ENCODE results near the gene ACBD4. TPM values are rescaled to one million over a fixed set of nuclear protein-coding genes. Genes with fewer than 3 reads are reported as not detected.

The ACBD4 gene
- total and polyA plus RNA-seq, 2 of the 13 experiments (the other 11 are each of a cell fraction or from before 2014, with no cell fraction given), result 16.1 to 26.9 TPM

DNA sequence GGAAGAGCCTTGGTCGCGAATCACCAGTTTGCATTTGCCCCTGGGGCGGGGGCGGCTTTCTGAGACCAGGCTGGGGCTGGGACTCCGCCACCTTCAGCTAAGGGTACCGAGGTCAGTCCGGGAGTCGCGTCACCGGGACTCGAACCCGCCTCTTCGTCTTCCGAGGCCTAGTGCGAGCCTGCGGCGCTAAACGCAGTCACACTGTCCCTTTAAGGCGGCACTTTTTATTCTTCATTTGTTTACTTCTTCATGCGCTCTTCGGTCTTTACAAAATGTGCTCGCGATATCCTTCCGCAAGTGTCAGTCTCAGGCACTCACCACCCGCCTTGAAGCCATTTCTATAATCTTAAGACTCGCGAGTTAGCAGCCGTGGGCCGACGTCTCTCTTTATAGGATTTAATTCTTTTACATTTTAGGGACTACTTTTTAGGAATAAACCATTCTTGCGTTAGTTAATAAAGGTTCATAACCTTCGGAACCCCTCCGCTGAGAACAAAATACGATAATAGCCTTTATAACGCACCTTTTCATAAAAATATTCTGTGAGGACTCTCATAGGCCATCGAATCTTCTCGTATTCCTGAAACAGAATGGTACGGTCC lies 12.2 kb downstream of the ACBD4 start (continued):
- TF ChIP-seq AKNA (CRISPR knock-in tag; IDR thresholded peaks at IDR 0.05; ENCODE audit: borderline replicate concordance), result 0 out of 2 replicates have a peak, but pooled peaks have one; percentile 66
- TF ChIP-seq, protein P1, sequence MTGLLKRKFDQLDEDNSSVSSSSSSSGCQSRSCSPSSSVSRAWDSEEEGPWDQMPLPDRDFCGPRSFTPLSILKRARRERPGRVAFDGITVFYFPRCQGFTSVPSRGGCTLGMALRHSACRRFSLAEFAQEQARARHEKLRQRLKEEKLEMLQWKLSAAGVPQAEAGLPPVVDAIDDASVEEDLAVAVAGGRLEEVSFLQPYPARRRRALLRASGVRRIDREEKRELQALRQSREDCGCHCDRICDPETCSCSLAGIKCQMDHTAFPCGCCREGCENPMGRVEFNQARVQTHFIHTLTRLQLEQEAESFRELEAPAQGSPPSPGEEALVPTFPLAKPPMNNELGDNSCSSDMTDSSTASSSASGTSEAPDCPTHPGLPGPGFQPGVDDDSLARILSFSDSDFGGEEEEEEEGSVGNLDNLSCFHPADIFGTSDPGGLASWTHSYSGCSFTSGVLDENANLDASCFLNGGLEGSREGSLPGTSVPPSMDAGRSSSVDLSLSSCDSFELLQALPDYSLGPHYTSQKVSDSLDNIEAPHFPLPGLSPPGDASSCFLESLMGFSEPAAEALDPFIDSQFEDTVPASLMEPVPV (CRISPR knock-in tag; IDR thresholded peaks at IDR 0.05), result 0 out of 2 replicates have a peak, but pooled peaks have one; percentile 41
- no peak for TF ChIP-seq ZC3H4 (CRISPR knock-in tag; IDR thresholded peaks at IDR 0.05; ENCODE audit: borderline replicate concordance)
- TF ChIP-seq SALL1 (CRISPR knock-in tag; IDR thresholded peaks at IDR 0.05), result peak; percentile 60; the same call in 1 of the 2 replicates
- no peak; the same call in 1 of the 2 replicates for TF ChIP-seq POLR2AphosphoS5 (IDR thresholded peaks at IDR 0.05; ENCODE audit: low read depth, low read length)
- TF ChIP-seq NCOA5 (CRISPR knock-in tag; IDR thresholded peaks at IDR 0.05), result 0 out of 2 replicates have a peak, but pooled peaks have one; percentile 64
- TF ChIP-seq ATAD3A (CRISPR knock-in tag; IDR thresholded peaks at IDR 0.05), result no peak
- no peak for TF ChIP-seq ZNF766 (CRISPR knock-in tag; IDR thresholded peaks at IDR 0.05; ENCODE audit: borderline replicate concordance)
- peak; percentile 83; the same call in 1 of the 2 replicates for TF ChIP-seq PCBP1 (IDR thresholded peaks at IDR 0.05; ENCODE audit: borderline replicate concordance, low read depth, low read length)
- TF ChIP-seq IKZF1 (IDR thresholded peaks at IDR 0.05), result no peak
- TF ChIP-seq, protein P2, sequence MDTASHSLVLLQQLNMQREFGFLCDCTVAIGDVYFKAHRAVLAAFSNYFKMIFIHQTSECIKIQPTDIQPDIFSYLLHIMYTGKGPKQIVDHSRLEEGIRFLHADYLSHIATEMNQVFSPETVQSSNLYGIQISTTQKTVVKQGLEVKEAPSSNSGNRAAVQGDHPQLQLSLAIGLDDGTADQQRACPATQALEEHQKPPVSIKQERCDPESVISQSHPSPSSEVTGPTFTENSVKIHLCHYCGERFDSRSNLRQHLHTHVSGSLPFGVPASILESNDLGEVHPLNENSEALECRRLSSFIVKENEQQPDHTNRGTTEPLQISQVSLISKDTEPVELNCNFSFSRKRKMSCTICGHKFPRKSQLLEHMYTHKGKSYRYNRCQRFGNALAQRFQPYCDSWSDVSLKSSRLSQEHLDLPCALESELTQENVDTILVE (CRISPR knock-in tag; IDR thresholded peaks at IDR 0.05), result no peak; the same call in 1 of the 2 replicates
- TF ChIP-seq ZNF3 (CRISPR knock-in tag; IDR thresholded peaks at IDR 0.05), result peak; percentile 78
- 0 out of 2 replicates have a peak, but pooled peaks have one; percentile 18 for TF ChIP-seq CHCHD3 (CRISPR knock-in tag; IDR thresholded peaks at IDR 0.05)
- TF ChIP-seq ZSCAN29 (CRISPR knock-in tag; conservative IDR thresholded peaks at IDR 0.05), result 0 out of 2 replicates have a peak, but pooled peaks have one; percentile 42
- no peak for TF ChIP-seq NPAS2 (CRISPR knock-in tag; IDR thresholded peaks at IDR 0.05; ENCODE audit: borderline replicate concordance)
- no peak for TF ChIP-seq NRL (CRISPR knock-in tag; IDR thresholded peaks at IDR 0.05; ENCODE audit: borderline replicate concordance)
- TF ChIP-seq ZFP1 (CRISPR knock-in tag; IDR thresholded peaks at IDR 0.05), result no peak
- no peak; the same call in 1 of the 2 replicates for TF ChIP-seq SMAD3 (CRISPR knock-in tag; IDR thresholded peaks at IDR 0.05)
- TF ChIP-seq KDM2A (CRISPR knock-in tag; IDR thresholded peaks at IDR 0.05; ENCODE audit: borderline replicate concordance, low read depth), result peak; percentile 64
- no peak for TF ChIP-seq AGO1 (IDR thresholded peaks at IDR 0.05; ENCODE audit: low read depth, low read length, poor library complexity, severe bottlenecking)
- no peak for TF ChIP-seq RARG (CRISPR knock-in tag; IDR thresholded peaks at IDR 0.05; ENCODE audit: low read depth)
- no peak for TF ChIP-seq ZNF530 (CRISPR knock-in tag; IDR thresholded peaks at IDR 0.05; ENCODE audit: low read depth)
- peak; percentile 73 for TF ChIP-seq GTF2F1 (IDR thresholded peaks at IDR 0.05; ENCODE audit: low read length)
